Amygdala (tissue), 56 donors: ENCODE measurements around the gene C12orf43.

Source experiments
- DNase-seq, 56 donors: peaks; one replicate each; lab custom pipeline; 2025; lab: John Stamatoyannopoulos, UW

C12orf43 gene

GRCh38 chr12:121033625-121034349, 17.5 kb upstream of the C12orf43 start:
- no peak for DNase-seq

- DNase-seq = no peak
Measured at GRCh38 chr12:121030576-121031212, 14.4 kb upstream of the C12orf43 start.

DNA sequence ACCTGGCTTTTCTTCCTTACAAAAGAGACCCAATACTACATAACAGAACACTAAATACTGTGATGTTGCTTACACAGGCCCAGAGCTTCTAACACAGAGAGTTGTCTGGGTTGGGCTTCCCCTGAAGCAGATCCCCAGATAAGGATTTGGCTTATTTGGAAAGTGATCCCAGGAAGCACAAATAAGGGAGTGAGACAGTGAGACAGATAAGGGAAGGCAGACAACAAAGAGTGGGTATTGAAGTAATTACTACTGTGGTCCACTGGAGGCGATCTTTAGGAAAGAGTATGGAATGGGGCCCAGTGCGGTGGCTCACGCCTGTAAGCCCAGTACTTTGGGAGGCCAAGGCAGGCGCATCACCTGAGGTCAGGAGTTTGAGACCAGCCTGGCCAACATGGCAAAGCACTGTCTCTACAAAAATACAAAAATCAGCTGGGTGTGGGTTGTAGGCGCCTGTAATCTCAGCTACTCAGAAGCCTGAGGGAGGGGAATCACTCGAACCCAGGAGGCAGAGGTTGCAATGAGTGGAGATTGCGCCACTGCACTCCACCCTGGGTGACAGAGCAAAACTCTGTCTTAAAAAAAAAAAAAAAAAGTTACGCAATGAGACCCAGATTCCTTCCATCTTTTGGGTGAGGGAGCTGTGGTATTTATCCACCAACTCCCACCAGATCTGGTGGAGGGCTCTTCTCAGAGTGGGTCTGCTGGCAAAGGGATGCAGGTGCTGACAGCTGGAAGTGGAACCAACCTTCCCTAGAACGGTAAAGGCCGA, 10.2 kb upstream of the C12orf43 start:
- no peak for DNase-seq

DNA sequence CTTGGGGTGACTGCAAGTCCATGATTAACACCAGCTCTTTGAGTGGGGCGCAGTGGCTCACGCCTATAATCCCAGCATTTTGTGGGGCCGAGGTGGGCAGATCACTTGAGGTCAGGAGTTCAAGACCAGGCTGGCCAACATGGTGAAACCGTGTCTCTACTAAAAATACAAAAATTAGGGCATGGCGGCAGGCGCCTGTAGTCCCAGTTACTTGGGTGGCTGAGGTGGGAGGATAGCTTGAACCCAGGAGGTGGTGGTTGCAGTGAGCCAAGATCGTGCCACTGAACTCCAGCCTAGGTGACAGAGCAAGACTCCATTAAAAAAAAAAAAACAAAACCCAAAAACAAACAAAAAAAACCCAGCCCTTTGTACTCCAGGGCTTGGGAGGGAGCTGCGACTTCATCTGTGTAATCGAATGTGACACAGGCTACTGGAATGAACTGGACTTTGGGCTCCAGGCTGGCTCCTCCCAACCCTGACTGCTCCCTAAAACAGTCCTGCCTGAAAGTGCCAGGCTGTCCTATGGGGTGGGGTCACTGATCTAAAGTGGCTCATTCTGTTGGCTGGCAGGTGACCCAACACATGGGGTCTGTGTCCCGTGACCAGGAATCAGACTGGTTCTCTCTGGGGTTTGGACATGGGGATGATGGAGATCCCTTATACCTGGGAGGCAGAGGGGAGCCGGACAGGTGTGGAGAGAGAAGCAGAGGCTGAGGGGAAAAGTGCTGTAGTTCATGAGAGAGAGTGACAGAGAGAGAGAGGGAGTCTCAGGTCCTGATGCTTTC, 9.3 kb upstream of the C12orf43 start:
- no peak for DNase-seq

DNA sequence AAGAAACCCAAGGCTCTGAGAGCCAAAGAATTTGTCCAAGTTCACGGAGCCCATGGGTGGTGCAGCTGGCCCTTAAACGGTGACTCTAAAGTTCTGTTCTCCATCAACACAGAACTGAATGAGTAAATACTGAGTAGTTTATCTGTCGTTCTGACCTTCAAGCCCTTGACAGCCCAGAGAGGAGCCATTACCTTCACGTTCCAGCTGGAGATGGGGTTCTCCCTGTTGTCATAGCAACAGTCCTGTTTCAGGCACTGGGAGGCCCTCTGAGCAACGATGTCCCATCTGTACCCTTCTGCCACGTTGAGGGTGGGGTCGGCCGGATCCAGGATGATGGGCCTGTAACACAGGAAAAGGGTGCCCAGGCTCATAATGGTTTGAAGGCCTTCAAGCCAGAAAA, 7.5 kb upstream of the C12orf43 start:
- DNase-seq = no peak

DNA sequence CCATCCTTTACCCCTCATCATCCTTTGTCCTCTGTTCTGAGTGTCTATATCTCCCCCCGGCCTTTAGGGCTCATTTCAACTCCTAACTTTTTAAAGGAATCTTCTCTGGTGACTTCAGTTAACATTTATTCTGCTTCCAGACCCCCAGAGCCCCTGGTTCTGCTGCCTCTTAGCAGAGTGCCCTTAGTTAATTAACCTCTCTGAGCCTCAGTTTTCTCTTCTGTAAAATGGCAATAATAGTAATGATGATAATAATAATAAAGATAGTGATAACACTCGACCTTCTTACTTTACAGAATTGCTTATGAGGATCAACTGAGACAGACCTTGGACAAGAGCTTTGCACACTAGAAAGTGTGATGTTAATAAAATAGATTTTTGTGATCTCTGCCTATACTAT, 6.4 kb upstream of the C12orf43 start:
- no peak for DNase-seq

- DNase-seq = no peak
Measured at GRCh38 chr12:121021754-121022153, 5.5 kb upstream of the C12orf43 start.

GRCh38 chr12:121018860-121019617, 2.8 kb upstream of the C12orf43 start:
- no peak for DNase-seq

DNA sequence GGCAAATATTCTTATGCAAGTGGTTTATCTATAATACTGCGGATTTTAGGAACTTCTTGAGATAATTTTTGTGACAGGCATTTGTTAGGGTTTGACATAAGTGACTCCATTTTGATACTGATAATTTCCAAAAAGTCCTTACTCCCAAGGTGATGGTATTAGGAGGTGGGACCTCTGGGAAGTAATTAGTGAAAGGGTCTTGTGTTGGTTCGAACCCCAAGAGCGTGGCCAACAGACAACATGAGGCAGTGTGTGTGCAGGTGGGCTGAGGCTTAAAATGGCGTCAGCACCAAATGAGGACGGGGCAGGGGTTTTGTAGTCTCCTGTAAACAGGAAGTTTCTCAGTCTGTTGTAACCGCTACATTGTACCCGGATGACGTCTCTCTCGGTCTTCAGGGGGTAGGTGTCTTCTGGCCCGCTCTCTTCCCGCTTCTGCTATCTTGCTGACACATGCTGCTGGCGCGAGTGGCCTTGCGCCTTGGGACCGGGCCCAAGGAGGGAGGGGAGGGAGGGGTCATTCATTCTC, 1.7 kb upstream of the C12orf43 start:
- DNase-seq = no peak

- DNase-seq = no peak
Measured at GRCh38 chr12:121013715-121014114, 2.6 kb downstream of the C12orf43 start.

DNA sequence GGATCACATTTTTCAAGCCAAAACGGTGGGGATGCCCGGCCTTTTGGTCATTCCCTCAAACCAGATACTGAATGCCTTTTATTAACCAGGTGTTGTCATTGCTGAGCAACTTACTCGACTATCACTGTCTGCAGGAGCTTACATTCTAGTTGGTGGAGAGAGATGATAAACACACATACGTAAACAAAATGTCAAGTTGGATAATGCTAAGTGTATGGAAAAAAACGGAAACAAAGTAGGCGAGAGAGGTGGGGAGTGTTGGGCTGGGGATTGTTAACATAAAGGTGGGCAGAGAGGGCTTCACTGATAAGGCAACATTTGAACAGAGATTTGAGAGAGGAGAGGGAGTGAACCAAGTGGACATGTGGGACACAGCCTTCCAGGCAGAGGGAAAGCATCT, 4.5 kb downstream of the C12orf43 start:
- no peak for DNase-seq

GRCh38 chr12:121010860-121011259, 5.4 kb downstream of the C12orf43 start:
- no peak for DNase-seq

GRCh38 chr12:121009741-121010140, 6.5 kb downstream of the C12orf43 start:
- DNase-seq = peak in 2 of 56 donors; percentile 3 to 23

GRCh38 chr12:121008347-121009098, 7.8 kb downstream of the C12orf43 start:
- DNase-seq = no peak

- peak in 3 of 56 donors; percentile 5 to 15 (median 7) for DNase-seq
Measured at GRCh38 chr12:121005346-121005815, 10.9 kb downstream of the C12orf43 start.

- DNase-seq = no peak
Measured at GRCh38 chr12:121004253-121004815, 12.0 kb downstream of the C12orf43 start.

DNA sequence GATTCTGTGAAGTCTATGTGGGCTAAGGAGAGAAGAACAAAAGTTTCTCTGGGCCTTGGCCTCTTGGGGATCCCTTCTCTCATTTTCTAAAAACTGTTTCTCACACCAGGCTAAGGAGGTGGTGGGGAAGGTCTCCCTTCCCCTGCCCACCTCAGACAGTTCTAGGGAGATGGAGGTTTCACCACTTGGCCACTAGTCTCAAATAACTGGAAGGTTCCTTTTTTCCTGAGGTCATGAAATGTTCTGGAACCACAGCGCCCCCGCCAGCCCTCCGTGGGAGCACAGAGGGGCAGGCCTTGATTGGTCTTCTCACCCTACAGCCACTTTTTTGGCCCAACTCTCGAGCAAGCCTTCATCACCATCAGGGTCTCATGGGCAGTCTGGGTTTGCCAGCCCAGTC, 12.6 kb downstream of the C12orf43 start:
- no peak for DNase-seq

- DNase-seq = no peak
Measured at GRCh38 chr12:121001841-121002483, 14.3 kb downstream of the C12orf43 start.
